ENCODE measurements around the gene USP24. TPM values are rescaled to one million over a fixed set of nuclear protein-coding genes. Genes with fewer than 3 reads are reported as not detected.

USP24 gene
- total and polyA plus RNA-seq, 2 donors (not counting 1 experiment from before 2014, with no cell fraction given): 18.9 to 152 TPM

GRCh38 chr1:55234016-55234415 lies 18.9 kb upstream of the USP24 start:
- H3K27me3 ChIP-seq (replicated peaks in 1 of 4; ENCODE audit: control extremely low read depth in 1 of 4, control insufficient read depth in 3 of 4, insufficient read depth in 4 of 4, low read length in 3 of 4): no peaks in the 10 kb centered on the region

More at GRCh38 chr1:55234016-55234415, 18.9 kb upstream of the USP24 start:
- no peaks in the 10 kb centered on the region for H3K9me3 Mint-ChIP-seq (ENCODE audit: insufficient read depth)
- ATAC-seq (ENCODE audit: low read depth): no peak
- TF ChIP-seq EZH2 (IDR thresholded peaks at IDR 0.05; ENCODE audit: borderline replicate concordance, insufficient read depth, low read depth, low read length, poor library complexity, severe bottlenecking): no peak
- no peak for TF ChIP-seq CTCF (IDR thresholded peaks at IDR 0.05)
- no peak overlapping the region for H3K27ac ChIP-seq (ENCODE audit: low read length in 2 of 2)
- H3K4me3 ChIP-seq (ENCODE audit: control extremely low read depth in 1 of 5, extremely low read depth in 1 of 5, insufficient read depth in 1 of 5, low read depth in 2 of 5, low read length in 4 of 5): no peak overlapping the region
- H3K27ac Mint-ChIP-seq: no peak overlapping the region
- no peaks in the 10 kb centered on the region for H3K79me2 ChIP-seq (ENCODE audit: control insufficient read depth, insufficient read depth, low read length)
- H3K4me1 ChIP-seq (ENCODE audit: control insufficient read depth in 2 of 2, insufficient read depth in 2 of 2, low read length in 2 of 2): no peaks in the 10 kb centered on the region
- no peaks in the 10 kb centered on the region for H3K9me3 ChIP-seq (ENCODE audit: control extremely low read depth in 1 of 3, control insufficient read depth in 2 of 3, insufficient read depth in 1 of 3, low read length in 2 of 3)
- H3K4me1 Mint-ChIP-seq: peaks cover 2% of the 10 kb centered on the region
- DNase-seq: no peak
- CTCF ChIA-PET: no interaction called here
- intact Hi-C loops (cut with micrococcal nuclease): no loop called here
- no peak overlapping the region for H3K4me3 Mint-ChIP-seq
- H3K9ac ChIP-seq (ENCODE audit: low read length): no peak overlapping the region
- H2AFZ ChIP-seq (ENCODE audit: insufficient read depth, low read depth, low read length, poor library complexity, severe bottlenecking): no peak overlapping the region
- H3K27me3 Mint-ChIP-seq: peaks cover 10% of the 10 kb centered on the region
- H4K20me1 ChIP-seq (ENCODE audit: control insufficient read depth, insufficient read depth, low read length, poor library complexity, severe bottlenecking): no peaks in the 10 kb centered on the region
- WGBS (ENCODE audit: insufficient coverage): 95% methylated on average over 2 of the region's 3 CpGs
- no peaks in the 10 kb centered on the region for H3K36me3 ChIP-seq (replicated peaks in 1 of 2; ENCODE audit: control extremely low read depth in 1 of 2, control insufficient read depth in 1 of 2, extremely low read depth in 1 of 2, insufficient read depth in 2 of 2, low read length in 1 of 2)
- POLR2A ChIA-PET: no interaction called here
- no peak overlapping the region for H3K4me2 ChIP-seq (replicated peaks; ENCODE audit: low read depth, low read length, poor library complexity, severe bottlenecking)

Measured in B cell (primary cell).